ENCODE results near the gene AGBL4.

- TF ChIP-seq ATF2 (tag by site-specific recombination; IDR thresholded peaks at IDR 0.05; ENCODE audit: low read depth) (no peak), CTCF (tag by site-specific recombination; IDR thresholded peaks at IDR 0.05) (no peak), ZNF654 (tag by site-specific recombination; IDR thresholded peaks at IDR 0.05; ENCODE audit: low read depth) (no peak), REST (tag by site-specific recombination; IDR thresholded peaks at IDR 0.05) (no peak)
These were observed 599.0 kb downstream of the AGBL4 start for GRCh38 chr1:49424782-49425181.

All from HEK293 (cell line).